OCI-LY3 (cell line): ENCODE results near the gene CAMK1D.
A peak's percentile ranks its signal among the peaks of the same experiment; 100 is the strongest.
"Not testable (repeated sequence)": the region's sequence is repeated elsewhere in the genome, so short reads cannot be mapped to it uniquely, and the experiment has no call there.

Source experiments
- H2AFZ ChIP-seq: fragments of 200-600, 300-600 bp; shearing (Covaris generic); 2 replicates; pipeline ENCODE4 v1.6.0; 2014; ENCODE audit warnings: antibody characterized with exemption, low read depth, low read length
- H3K27ac ChIP-seq: fragments of 200-600, 300-600 bp; sonication (generic); 2 replicates; pipeline ENCODE4 v1.5.1; 2014; ENCODE audit warnings: mild to moderate bottlenecking, low read length, moderate library complexity, mixed read lengths
- H3K27me3 ChIP-seq: fragments of 200-600, 300-600 bp; sonication (generic); 2 replicates; pipeline ENCODE4 v1.6.1; 2014; ENCODE audit warnings: low read depth, low read length, mixed read lengths
- H3K36me3 ChIP-seq: fragments of 200-600, 300-600 bp; sonication (generic); replicated peaks from 2 replicates; pipeline ENCODE3; 2014; ENCODE audit warnings: low read depth, low read length, mixed read lengths
- H3K4me1 ChIP-seq: fragments of 300-600, 200-600 bp; sonication (generic); 2 replicates; pipeline ENCODE4 v1.6.1; 2014; ENCODE audit warnings: low read length, mixed read lengths
- H3K4me2 ChIP-seq: fragments of 200-600, 300-600 bp; sonication (generic); 2 replicates; pipeline ENCODE4 v1.6.1; 2014; ENCODE audit warnings: low read length, mixed read lengths
- H3K4me3 ChIP-seq: fragments of 300-600, 200-600 bp; sonication (generic); 2 replicates; pipeline ENCODE4 v1.5.1; 2014; ENCODE audit warnings: antibody characterized with exemption, mild to moderate bottlenecking, low read length, moderate library complexity
- H3K79me2 ChIP-seq: fragments of 300-600, 200-600 bp; shearing (Covaris generic); 2 replicates; pipeline ENCODE4 v1.6.1; 2014; ENCODE audit warnings: mild to moderate bottlenecking, low read length, mixed read lengths
- H3K9ac ChIP-seq: fragments of 300-600, 200-600 bp; shearing (Covaris generic); 2 replicates; pipeline ENCODE4 v1.6.0; 2014; ENCODE audit warnings: mild to moderate bottlenecking, low read length, moderate library complexity
- H3K9me3 ChIP-seq: fragments of 200-600, 300-600 bp; shearing (Covaris generic); 2 replicates; pipeline ENCODE4 v1.6.1; 2014; ENCODE audit warnings: low read length, mixed read lengths; ENCODE audit not compliant: insufficient read depth
- H4K20me1 ChIP-seq: fragments of 200-600, 300-600 bp; sonication (generic); 2 replicates; pipeline ENCODE4 v1.6.1; 2016; ENCODE audit warnings: low read length, mixed read lengths; ENCODE audit not compliant: insufficient read depth
- CTCF ChIP-seq: fragments of 200-600, 300-600 bp; sonication (generic); IDR thresholded peaks from 2 replicates; pipeline ENCODE4 v1.5.1; 2014; ENCODE audit warnings: antibody characterized with exemption, low read length, low read depth
- EZH2phosphoT487 ChIP-seq: fragments of 200-600 bp; shearing (Covaris generic); IDR thresholded peaks from 2 replicates; pipeline ENCODE4 v1.6.1; 2018; ENCODE audit warnings: antibody characterized with exemption, mixed run types, low read depth

Gene CAMK1D

GRCh38 chr10:12322583-12323131 lies 26.7 kb upstream of the CAMK1D start:
- no peaks in the 10 kb centered on the region for H3K27me3 ChIP-seq
- 0 out of 2 replicates have a peak overlapping the region, but pooled peaks have one; percentile 8 for H3K4me2 ChIP-seq
- H3K9me3 ChIP-seq: no peaks in the 10 kb centered on the region
- H3K4me3 ChIP-seq: no peak overlapping the region
- H3K27ac ChIP-seq: no peak overlapping the region
- H3K36me3 ChIP-seq: no peaks in the 10 kb centered on the region
- peaks cover 11% of the 10 kb centered on the region; the same call in 1 of the 2 replicates for H3K4me1 ChIP-seq
- TF ChIP-seq CTCF (no peak), EZH2phosphoT487 (no peak)
- no peaks in the 10 kb centered on the region for H4K20me1 ChIP-seq
- H3K79me2 ChIP-seq: no peaks in the 10 kb centered on the region
- no peak overlapping the region for H2AFZ ChIP-seq
- no peak overlapping the region for H3K9ac ChIP-seq

- Histone ChIP-seq H3K9ac (no peak overlapping the region), H3K9me3 (no peaks in the 10 kb centered on the region), H3K36me3 (no peaks in the 10 kb centered on the region), H2AFZ (no peak overlapping the region), H3K4me1 (0 out of 2 replicates have a peak, but pooled peaks cover 7% of the 10 kb centered on the region), H3K4me3 (no peak overlapping the region), H3K79me2 (no peaks in the 10 kb centered on the region), H3K4me2 (no peak overlapping the region), H4K20me1 (no peaks in the 10 kb centered on the region), H3K27me3 (no peaks in the 10 kb centered on the region), H3K27ac (no peak overlapping the region)
- TF ChIP-seq CTCF (no peak), EZH2phosphoT487 (no peak)
Measured at GRCh38 chr10:12324530-12324929, 24.8 kb upstream of the CAMK1D start.

- no peak overlapping the region for H3K4me2 ChIP-seq
- H3K36me3 ChIP-seq: no peaks in the 10 kb centered on the region
- H3K27me3 ChIP-seq: no peaks in the 10 kb centered on the region
- H3K4me1 ChIP-seq: peaks cover 14% of the 10 kb centered on the region
- no peaks in the 10 kb centered on the region for H3K9me3 ChIP-seq
- H3K4me3 ChIP-seq: no peak overlapping the region
- no peaks in the 10 kb centered on the region for H3K79me2 ChIP-seq
- H4K20me1 ChIP-seq: no peaks in the 10 kb centered on the region
- TF ChIP-seq EZH2phosphoT487 (no peak), CTCF (no peak)
- no peak overlapping the region for H2AFZ ChIP-seq
- H3K27ac ChIP-seq: no peak overlapping the region
- H3K9ac ChIP-seq: no peak overlapping the region
Measured at GRCh38 chr10:12327074-12327473, 22.3 kb upstream of the CAMK1D start.

- Histone ChIP-seq H3K4me2 (no peak overlapping the region), H3K27ac (no peak overlapping the region), H3K4me3 (no peak overlapping the region)
Measured at GRCh38 chr10:12327476-12327875, 21.9 kb upstream of the CAMK1D start.

GRCh38 chr10:12328312-12328711 lies 21.0 kb upstream of the CAMK1D start:
- not testable (repeated sequence) for H3K4me3 ChIP-seq, H3K79me2 ChIP-seq, H2AFZ ChIP-seq, H3K4me2 ChIP-seq, H4K20me1 ChIP-seq, H3K9ac ChIP-seq, H3K27me3 ChIP-seq, H3K9me3 ChIP-seq, H3K27ac ChIP-seq, H3K36me3 ChIP-seq
- peaks cover 22% of the 10 kb centered on the region for H3K4me1 ChIP-seq

More at GRCh38 chr10:12327476-12327875, 21.9 kb upstream of the CAMK1D start:
- Histone ChIP-seq H3K4me1 (peaks cover 18% of the 10 kb centered on the region), H3K27me3 (no peaks in the 10 kb centered on the region), H3K9ac (no peak overlapping the region), H3K79me2 (no peaks in the 10 kb centered on the region), H3K9me3 (no peaks in the 10 kb centered on the region), H4K20me1 (no peaks in the 10 kb centered on the region), H2AFZ (no peak overlapping the region), H3K36me3 (no peaks in the 10 kb centered on the region)
- no peak for TF ChIP-seq EZH2phosphoT487
- no peak for TF ChIP-seq CTCF
